Globus pallidus (tissue), 1 donor: ENCODE data around the gene CLSTN2.

Experiments used
- DNase-seq: peaks from one replicate; pipeline ENCODE4 v3.0.0-alpha.2; 2015; ENCODE audit warnings: low spot score

The CLSTN2 gene

GRCh38 chr3:140597364-140597763 is 662.4 kb downstream of the CLSTN2 start:
- no peak for DNase-seq

- no peak for DNase-seq
Measured at GRCh38 chr3:140597792-140598191, 662.8 kb downstream of the CLSTN2 start.

GRCh38 chr3:140599009-140599408 is 664.0 kb downstream of the CLSTN2 start:
- no peak for DNase-seq

- DNase-seq, result no peak
Measured at GRCh38 chr3:140599496-140599895, 664.5 kb downstream of the CLSTN2 start.

GRCh38 chr3:140601881-140602280 is 666.9 kb downstream of the CLSTN2 start:
- DNase-seq, result no peak

GRCh38 chr3:140602781-140603180 is 667.8 kb downstream of the CLSTN2 start:
- no peak for DNase-seq

GRCh38 chr3:140603766-140604165 is 668.8 kb downstream of the CLSTN2 start:
- DNase-seq, result no peak

GRCh38 chr3:140610544-140610943 is 675.6 kb downstream of the CLSTN2 start:
- no peak for DNase-seq

- DNase-seq, result no peak
Measured at GRCh38 chr3:140614001-140614400, 679.0 kb downstream of the CLSTN2 start.

GRCh38 chr3:140617135-140617534 is 682.1 kb downstream of the CLSTN2 start:
- no peak for DNase-seq

- DNase-seq, result no peak
Measured at GRCh38 chr3:140626856-140627255, 691.9 kb downstream of the CLSTN2 start.
